ENCODE results near the gene CFAP92.

Gene CFAP92

GRCh38 chr3:128998561-128998960, 4.7 kb upstream of the CFAP92 start:
- no peak for TF ChIP-seq CTCF (IDR thresholded peaks at IDR 0.05; ENCODE audit: extremely low read depth, missing control alignments)
- no peak for DNase-seq (ENCODE audit: low spot score)

GRCh38 chr3:128997486-128998133, 3.7 kb upstream of the CFAP92 start:
- DNase-seq (ENCODE audit: low spot score), result no peak
- no peak for TF ChIP-seq CTCF (IDR thresholded peaks at IDR 0.05; ENCODE audit: extremely low read depth, missing control alignments)

GRCh38 chr3:128996726-128997125, 2.9 kb upstream of the CFAP92 start:
- no peak for TF ChIP-seq CTCF (IDR thresholded peaks at IDR 0.05; ENCODE audit: extremely low read depth, missing control alignments)
- no peak for DNase-seq (ENCODE audit: low spot score)

DNA sequence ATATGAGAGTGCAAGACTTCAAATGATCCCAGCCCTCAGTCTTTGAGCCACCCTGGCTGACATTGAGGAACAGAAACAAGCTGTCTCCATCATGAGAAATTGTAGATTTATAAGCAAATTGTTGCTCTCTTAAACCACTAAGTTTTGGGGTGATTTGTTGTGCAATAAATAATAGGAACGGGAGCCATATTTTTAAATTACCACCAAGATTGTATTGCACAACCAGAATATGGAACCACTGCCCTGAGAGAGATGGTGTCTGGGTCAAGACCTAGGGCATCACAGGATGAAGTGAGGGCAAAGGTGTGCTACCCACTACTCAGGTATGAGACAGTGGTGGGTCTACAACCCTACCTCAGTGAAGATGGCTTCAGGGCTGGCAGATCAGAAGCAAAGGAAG, 2.3 kb upstream of the CFAP92 start:
- DNase-seq (ENCODE audit: low spot score), result no peak
- TF ChIP-seq CTCF (IDR thresholded peaks at IDR 0.05; ENCODE audit: extremely low read depth, missing control alignments), result no peak

GRCh38 chr3:128995737-128996136, 1.9 kb upstream of the CFAP92 start:
- DNase-seq (ENCODE audit: low spot score), result no peak

DNA sequence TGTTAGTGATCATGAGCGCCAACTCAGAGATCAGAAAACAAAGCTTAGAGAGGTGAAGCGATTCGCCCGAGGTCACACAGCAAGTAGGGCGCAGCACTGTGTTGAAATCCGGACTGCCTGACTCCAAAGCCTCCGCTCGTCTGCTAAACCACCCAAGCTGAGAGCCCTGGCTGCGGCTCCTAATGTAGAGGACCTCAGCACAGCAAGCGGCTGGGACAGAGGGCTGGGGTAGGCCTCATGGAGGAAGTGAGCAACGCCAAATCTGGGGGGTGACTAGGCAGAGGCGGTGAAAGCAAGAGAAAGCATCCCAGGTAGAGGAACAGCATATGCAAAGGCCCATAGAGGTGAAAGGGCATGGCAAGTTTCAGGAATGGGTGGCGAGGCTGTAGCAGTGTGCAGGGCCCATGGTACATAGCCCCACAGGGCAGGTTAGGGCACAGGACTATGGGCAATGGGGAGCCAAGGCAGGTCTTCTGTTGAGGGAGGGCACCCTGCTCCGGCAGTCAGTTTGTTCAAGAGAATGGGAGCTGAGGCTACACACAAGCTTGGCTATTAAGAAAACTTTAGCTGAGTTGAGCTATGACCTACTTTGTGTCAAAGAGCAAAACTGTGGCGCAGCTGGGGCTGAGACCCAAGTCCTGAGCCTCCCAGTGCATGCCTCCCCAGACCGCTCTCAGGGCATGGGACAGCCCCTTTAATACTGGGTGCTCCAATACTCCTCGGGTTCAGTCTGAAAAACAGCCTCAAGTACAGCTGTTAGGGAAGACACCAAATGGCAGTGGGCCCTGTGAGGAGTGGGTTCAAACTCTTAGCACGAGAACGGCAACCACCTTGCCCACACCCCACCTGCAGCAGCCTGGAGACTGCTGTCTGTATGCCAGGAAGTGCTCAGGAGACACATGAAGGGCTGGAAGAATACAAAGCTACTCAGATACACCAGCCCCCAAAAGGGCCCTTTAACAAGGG, 988 bp upstream of the CFAP92 start:
- no peak for TF ChIP-seq CTCF (IDR thresholded peaks at IDR 0.05; ENCODE audit: extremely low read depth, missing control alignments)
- DNase-seq (ENCODE audit: low spot score), result no peak

More at GRCh38 chr3:128995737-128996136, 1.9 kb upstream of the CFAP92 start:
- TF ChIP-seq CTCF (IDR thresholded peaks at IDR 0.05; ENCODE audit: extremely low read depth, missing control alignments), result no peak

DNA sequence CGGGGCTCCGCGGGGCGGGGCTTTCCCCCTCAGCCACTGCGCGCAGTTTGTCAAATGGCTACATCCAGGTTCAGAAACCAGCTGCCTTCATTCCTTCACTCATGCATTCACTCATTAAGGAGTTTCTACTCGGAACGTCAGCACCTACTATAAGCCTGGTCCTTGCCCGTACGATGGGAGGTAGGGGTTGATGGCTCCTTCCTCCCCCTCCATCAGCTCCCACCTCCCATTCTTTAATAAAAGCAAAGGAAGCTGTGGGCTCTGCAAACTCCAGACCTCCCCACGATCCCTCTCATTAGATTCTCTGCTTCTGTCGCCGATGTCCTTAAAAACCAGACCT, 267 bp upstream of the CFAP92 start:
- no peak for DNase-seq (ENCODE audit: low spot score)
- TF ChIP-seq CTCF (IDR thresholded peaks at IDR 0.05; ENCODE audit: extremely low read depth, missing control alignments), result no peak
